Liver (tissue), 9 donors: ENCODE measurements around the gene VWC2. TPM values are rescaled to one million over a fixed set of nuclear protein-coding genes. Genes with fewer than 3 reads are reported as not detected.
A peak's percentile ranks its signal among the peaks of the same experiment; 100 is the strongest.

Source experiments
- DNase-seq: peaks from one replicate; pipeline ENCODE4 v3.0.0-alpha.2; 2017; ENCODE audit warnings: low spot score
- H3K27ac ChIP-seq, 2 donors: one replicate each; pipeline ENCODE4 v1.7.0; 2013; ENCODE audit warnings: inconsistent platforms in 2 of 2, low read length in 2 of 2, control low read depth in 1 of 2, low read depth in 1 of 2, mild to moderate bottlenecking in 1 of 2
- H3K27me3 ChIP-seq, 4 donors: one replicate each; pipeline versions ENCODE4 v1.6.1 to v1.7.0; 2013; ENCODE audit warnings: low read length in 3 of 4, inconsistent platforms in 1 of 4, mild to moderate bottlenecking in 1 of 4, moderate library complexity in 1 of 4; ENCODE audit not compliant: control insufficient read depth in 4 of 4, insufficient read depth in 4 of 4
- H3K36me3 ChIP-seq, 4 donors: one replicate each; pipeline versions ENCODE4 v1.6.1 to v1.7.0; 2013; ENCODE audit warnings: low read length in 3 of 4, mild to moderate bottlenecking in 3 of 4, low read depth in 1 of 4, moderate library complexity in 1 of 4; ENCODE audit not compliant: control insufficient read depth in 4 of 4, insufficient read depth in 3 of 4
- H3K4me1 ChIP-seq, 4 donors: one replicate each; pipeline versions ENCODE4 v1.6.1 to v1.7.0; 2013; ENCODE audit warnings: low read length in 3 of 4, mild to moderate bottlenecking in 3 of 4, moderate library complexity in 1 of 4; ENCODE audit not compliant: control insufficient read depth in 4 of 4, insufficient read depth in 4 of 4
- H3K4me3 ChIP-seq, 3 donors: one replicate each; pipeline versions ENCODE4 v1.6.1 to v1.7.0; 2013; ENCODE audit warnings: low read length in 3 of 3, control low read depth in 1 of 3, low read depth in 1 of 3, mild to moderate bottlenecking in 1 of 3
- H3K9ac ChIP-seq, 2 donors: one replicate each; pipeline ENCODE4 v1.7.0; 2013; ENCODE audit warnings: low read length in 2 of 2, mild to moderate bottlenecking in 2 of 2, moderate library complexity in 2 of 2, control low read depth in 1 of 2, low read depth in 1 of 2
- H3K9me3 ChIP-seq, 4 donors: one replicate each; pipeline versions ENCODE4 v1.6.1 to v1.7.0; 2013; ENCODE audit warnings: low read length in 3 of 4; ENCODE audit not compliant: control insufficient read depth in 4 of 4
- ATF3 ChIP-seq: IDR thresholded peaks from 2 replicates; pipeline ENCODE4 v1.6.1; 2016; ENCODE audit warnings: antibody characterized with exemption
- CTCF ChIP-seq: fragments of 150-350 bp; IDR thresholded peaks from 2 replicates; pipeline ENCODE4 v1.5.1; 2017; ENCODE audit warnings: improper control_type of control experiment, low read depth, low read length; ENCODE audit not compliant: missing input control
- FOXA1 ChIP-seq: IDR thresholded peaks from 2 replicates; pipeline ENCODE4 v1.6.1; 2016; ENCODE audit warnings: antibody characterized with exemption
- FOXA2 ChIP-seq: IDR thresholded peaks from 2 replicates; pipeline ENCODE4 v1.6.1; 2016; ENCODE audit warnings: antibody characterized with exemption
- GABPA ChIP-seq, 2 donors: IDR thresholded peaks in 1 of 2; conservative IDR thresholded peaks in 1 of 2; 2 replicates each; pipeline ENCODE4 v1.6.1; 2016; ENCODE audit warnings: antibody characterized with exemption in 2 of 2, mild to moderate bottlenecking in 1 of 2, moderate library complexity in 1 of 2
- HNF4A ChIP-seq, 2 donors: conservative IDR thresholded peaks; 2 replicates each; pipeline ENCODE4 v1.6.1; 2016; ENCODE audit warnings: antibody characterized with exemption in 2 of 2, mild to moderate bottlenecking in 2 of 2
- HNF4G ChIP-seq: IDR thresholded peaks from 2 replicates; pipeline ENCODE4 v1.6.1; 2016; ENCODE audit warnings: antibody characterized with exemption
- JUND ChIP-seq, 2 donors: IDR thresholded peaks; 2 replicates each; pipeline ENCODE4 v1.6.1; 2016; ENCODE audit warnings: antibody characterized with exemption in 2 of 2
- NR2F2 ChIP-seq: IDR thresholded peaks from 2 replicates; pipeline ENCODE4 v1.6.1; 2016; ENCODE audit warnings: antibody characterized with exemption
- RAD21 ChIP-seq, 2 donors: IDR thresholded peaks; 2 replicates each; pipeline ENCODE4 v1.6.1; 2016; ENCODE audit warnings: antibody characterized with exemption in 2 of 2, mild to moderate bottlenecking in 2 of 2
- RXRA ChIP-seq, 2 donors: IDR thresholded peaks; 2 replicates each; pipeline ENCODE4 v1.6.1; 2017 to 2018; ENCODE audit warnings: antibody characterized with exemption in 2 of 2, mild to moderate bottlenecking in 1 of 2
- SP1 ChIP-seq: IDR thresholded peaks from 2 replicates; pipeline ENCODE4 v1.6.1; 2018; ENCODE audit warnings: antibody characterized with exemption, mild to moderate bottlenecking
- TAF1 ChIP-seq: conservative IDR thresholded peaks from 2 replicates; pipeline ENCODE4 v1.6.1; 2016; ENCODE audit warnings: antibody characterized with exemption, mild to moderate bottlenecking
- YY1 ChIP-seq: IDR thresholded peaks from 2 replicates; pipeline ENCODE4 v1.6.1; 2016; ENCODE audit warnings: antibody characterized with exemption, mild to moderate bottlenecking
- ZBTB33 ChIP-seq: IDR thresholded peaks from 2 replicates; pipeline ENCODE4 v1.6.1; 2016; ENCODE audit warnings: antibody characterized with exemption
- WGBS: extraction: QIAGEN DNeasy Blood & Tissue Kit; methylation state at CpG from one replicate; pipeline ENCODE4 v1.1.7; 2013; 5-methylcytosine and 5-hydroxymethylcytosine counted together
- polyA plus RNA-seq, 2 donors: library from polyadenylated mRNA; stranded (reverse) in 1 of 2; unstranded in 1 of 2; fragments of 200-250 nt in 1 of 2; fragments of >200 nt in 1 of 2; fragmentation: Nextera tagmentation in 1 of 2; extraction: Ambion mirVana in 1 of 2; gene quantifications; one replicate each; pipeline versions ENCODE4 v1.2.1 to v1.2.3, GENCODE V29; 2013 to 2015
- total RNA-seq, 2 donors: library from RNA; depleted of rRNA; stranded (reverse); fragments of >200 nt; gene quantifications; one replicate each; pipeline ENCODE4 v1.2.3, GENCODE V29; 2014
- donor health status: healthy.
- donor health status: healthy.
- donor health status: healthy.
- donor health status: healthy.
- donor health status: healthy.

The VWC2 gene
- total and polyA plus RNA-seq, 4 donors: not detected

GRCh38 chr7:49852619-49853462 is 79.4 kb downstream of the VWC2 start (continued):
- peak; percentile 61 for TF ChIP-seq CTCF
- peak; percentile 82 to 88 for TF ChIP-seq RAD21 (IDR thresholded peaks at IDR 0.05)
- no peak for TF ChIP-seq JUND (IDR thresholded peaks at IDR 0.05)
- no peak for TF ChIP-seq NR2F2
- no peak for TF ChIP-seq RXRA (IDR thresholded peaks at IDR 0.05)
- no peak for TF ChIP-seq SP1

- H3K27ac ChIP-seq: no peak overlapping the region
- H3K27me3 ChIP-seq: no peaks in the 10 kb centered on the region
- no peaks in the 10 kb centered on the region for H3K36me3 ChIP-seq
- H3K9me3 ChIP-seq: no peaks in the 10 kb centered on the region
- H3K4me3 ChIP-seq: no peak overlapping the region
- no peak for DNase-seq
- 46% methylated on average over 7 of the region's 7 CpGs for WGBS
- no peak overlapping the region for H3K9ac ChIP-seq
- H3K4me1 ChIP-seq: no peaks in the 10 kb centered on the region
- TF ChIP-seq ATF3 (no peak), NR2F2 (no peak), TAF1 (no peak), YY1 (no peak), HNF4G (no peak), RXRA (IDR thresholded peaks at IDR 0.05) (no peak), FOXA2 (no peak), SP1 (no peak), ZBTB33 (no peak), CTCF (no peak), FOXA1 (no peak), GABPA (IDR thresholded peaks at IDR 0.05 in 1 of 2, conservative IDR thresholded peaks at IDR 0.05 in 1 of 2) (no peak), HNF4A (conservative IDR thresholded peaks at IDR 0.05) (no peak)
These were observed 82.0 kb downstream of the VWC2 start for GRCh38 chr7:49855281-49855980.
